Tibial nerve (tissue), 4 donors: ENCODE data around the gene B3GNT5. TPM values are rescaled to one million over a fixed set of nuclear protein-coding genes. Genes with fewer than 3 reads are reported as not detected.
"Not testable (repeated sequence)": the region's sequence is repeated elsewhere in the genome, so short reads cannot be mapped to it uniquely, and the experiment has no call there.

Experiments used
- DNase-seq, 2 donors: peaks; one replicate each; pipeline ENCODE4 v3.0.0-alpha.2; 2019; ENCODE audit warnings: low spot score in 2 of 2
- H3K27ac ChIP-seq, 4 donors: fragments of 200-600 bp; sonication (generic) in 3 of 4; one replicate each; pipeline ENCODE4 v1.5.1; 2017 to 2019; ENCODE audit warnings: mild to moderate bottlenecking in 1 of 4
- H3K27me3 ChIP-seq, 2 donors: fragments of 200-600 bp; sonication (generic) in 1 of 2; one replicate each; pipeline versions ENCODE4 v1.5.1 to v1.6.0; 2017 to 2019
- H3K36me3 ChIP-seq, 3 donors: fragments of 200-600 bp; sonication (generic); one replicate each; pipeline ENCODE4 v1.5.1; 2018 to 2019
- H3K4me1 ChIP-seq, 4 donors: fragments of 200-600 bp; sonication (generic) in 3 of 4; one replicate each; pipeline ENCODE4 v1.5.1; 2017 to 2019
- H3K4me3 ChIP-seq, 4 donors: fragments of 200-600 bp; sonication (generic) in 3 of 4; one replicate each; pipeline ENCODE4 v1.5.1; 2017 to 2019; ENCODE audit warnings: mild to moderate bottlenecking in 1 of 4, moderate library complexity in 1 of 4
- H3K9me3 ChIP-seq, 4 donors: fragments of 200-600 bp; sonication (generic) in 3 of 4; one replicate each; pipeline ENCODE4 v1.5.1; 2017 to 2019
- EP300 ChIP-seq, 2 donors: sonication (generic); formaldehyde crosslinking; IDR thresholded peaks; one replicate each; pipeline ENCODE4 v1.6.1; 2017; ENCODE audit warnings: antibody characterized with exemption in 2 of 2, mild to moderate bottlenecking in 1 of 2
- POLR2A ChIP-seq, 2 donors: fragments of 450-650 bp; IDR thresholded peaks; one replicate each; pipeline ENCODE4 v1.6.1; 2017; ENCODE audit warnings: antibody characterized with exemption in 2 of 2, mild to moderate bottlenecking in 2 of 2, moderate library complexity in 2 of 2
- WGBS, 2 donors: methylation state at CpG; one replicate each; pipeline ENCODE4 v1.1.5; 2018; 5-methylcytosine and 5-hydroxymethylcytosine counted together
- total RNA-seq, 4 donors: library from RNA; depleted of rRNA; stranded (reverse); fragments of >200 nt; gene quantifications; one replicate each; pipeline ENCODE4 v1.1.0, GENCODE V29; 2016
- TF ChIP-seq, protein P1 (sequence below), 5 experiments: fragments of 200-600 bp in 3 of 5; fragments of 450-650 bp in 2 of 5; sonication (generic) in 3 of 5; IDR thresholded peaks; one replicate each; pipeline ENCODE4 v1.5.1; 2016 to 2019; ENCODE audit warnings: antibody characterized with exemption in 5 of 5, mild to moderate bottlenecking in 3 of 5, moderate library complexity in 2 of 5

The B3GNT5 gene
- total RNA-seq, 4 donors from 2014 or later = 7.1 to 10.7 (median 9.2) TPM

DNA sequence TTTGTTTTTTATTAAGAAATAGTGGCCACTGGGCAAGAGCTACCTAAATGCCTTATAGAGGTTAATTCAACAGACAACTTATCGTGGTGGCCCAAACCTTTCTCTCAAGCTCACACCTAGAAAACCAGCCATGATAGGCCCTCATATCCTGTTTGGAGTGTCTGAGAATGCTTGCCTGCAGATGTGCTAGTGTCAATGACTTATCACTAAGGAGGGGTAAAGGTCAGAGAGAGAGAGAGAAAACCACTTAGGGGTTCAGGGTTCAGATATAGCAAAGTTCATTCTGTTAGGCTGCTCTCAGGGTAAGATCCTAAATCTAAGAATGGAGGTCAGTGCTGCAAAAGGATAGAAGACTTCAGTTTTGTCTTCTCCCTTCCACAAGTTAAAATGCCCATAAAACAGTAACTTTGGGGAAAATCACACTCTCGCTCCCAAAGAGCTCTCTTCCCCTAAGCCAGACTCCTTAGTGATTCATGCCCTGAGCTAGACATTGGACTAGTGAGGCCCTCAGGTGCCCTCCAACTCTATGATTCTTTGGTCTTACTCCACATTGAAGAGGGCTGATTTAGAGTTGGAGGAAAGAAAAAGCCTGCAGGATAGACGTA is 30.3 kb upstream of the B3GNT5 start:
- Histone ChIP-seq H3K9me3 (no peaks in the 10 kb centered on the region), H3K27ac (no peak overlapping the region), H3K27me3 (no peaks in the 10 kb centered on the region), H3K4me3 (no peak overlapping the region), H3K36me3 (no peaks in the 10 kb centered on the region), H3K4me1 (no peaks in the 10 kb centered on the region)
- WGBS, 2 donors = 91 to 95% methylated on average over 3 of the region's 3 CpGs
- TF ChIP-seq, protein P1, sequence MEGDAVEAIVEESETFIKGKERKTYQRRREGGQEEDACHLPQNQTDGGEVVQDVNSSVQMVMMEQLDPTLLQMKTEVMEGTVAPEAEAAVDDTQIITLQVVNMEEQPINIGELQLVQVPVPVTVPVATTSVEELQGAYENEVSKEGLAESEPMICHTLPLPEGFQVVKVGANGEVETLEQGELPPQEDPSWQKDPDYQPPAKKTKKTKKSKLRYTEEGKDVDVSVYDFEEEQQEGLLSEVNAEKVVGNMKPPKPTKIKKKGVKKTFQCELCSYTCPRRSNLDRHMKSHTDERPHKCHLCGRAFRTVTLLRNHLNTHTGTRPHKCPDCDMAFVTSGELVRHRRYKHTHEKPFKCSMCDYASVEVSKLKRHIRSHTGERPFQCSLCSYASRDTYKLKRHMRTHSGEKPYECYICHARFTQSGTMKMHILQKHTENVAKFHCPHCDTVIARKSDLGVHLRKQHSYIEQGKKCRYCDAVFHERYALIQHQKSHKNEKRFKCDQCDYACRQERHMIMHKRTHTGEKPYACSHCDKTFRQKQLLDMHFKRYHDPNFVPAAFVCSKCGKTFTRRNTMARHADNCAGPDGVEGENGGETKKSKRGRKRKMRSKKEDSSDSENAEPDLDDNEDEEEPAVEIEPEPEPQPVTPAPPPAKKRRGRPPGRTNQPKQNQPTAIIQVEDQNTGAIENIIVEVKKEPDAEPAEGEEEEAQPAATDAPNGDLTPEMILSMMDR (IDR thresholded peaks at IDR 0.05) = no peak
- TF ChIP-seq EP300 (IDR thresholded peaks at IDR 0.05) (no peak), POLR2A (IDR thresholded peaks at IDR 0.05) (no peak)
- DNase-seq = no peak

GRCh38 chr3:183224180-183224970 is 28.7 kb upstream of the B3GNT5 start:
- TF ChIP-seq POLR2A (IDR thresholded peaks at IDR 0.05) = no peak
- DNase-seq = no peak
- Histone ChIP-seq H3K36me3 (no peaks in the 10 kb centered on the region), H3K9me3 (no peaks in the 10 kb centered on the region), H3K27me3 (no peaks in the 10 kb centered on the region), H3K4me1 (no peaks in the 10 kb centered on the region), H3K4me3 (no peak overlapping the region), H3K27ac (no peak overlapping the region)
- WGBS, 2 donors = 72 to 74% methylated on average over 11 of the region's 11 CpGs

DNA sequence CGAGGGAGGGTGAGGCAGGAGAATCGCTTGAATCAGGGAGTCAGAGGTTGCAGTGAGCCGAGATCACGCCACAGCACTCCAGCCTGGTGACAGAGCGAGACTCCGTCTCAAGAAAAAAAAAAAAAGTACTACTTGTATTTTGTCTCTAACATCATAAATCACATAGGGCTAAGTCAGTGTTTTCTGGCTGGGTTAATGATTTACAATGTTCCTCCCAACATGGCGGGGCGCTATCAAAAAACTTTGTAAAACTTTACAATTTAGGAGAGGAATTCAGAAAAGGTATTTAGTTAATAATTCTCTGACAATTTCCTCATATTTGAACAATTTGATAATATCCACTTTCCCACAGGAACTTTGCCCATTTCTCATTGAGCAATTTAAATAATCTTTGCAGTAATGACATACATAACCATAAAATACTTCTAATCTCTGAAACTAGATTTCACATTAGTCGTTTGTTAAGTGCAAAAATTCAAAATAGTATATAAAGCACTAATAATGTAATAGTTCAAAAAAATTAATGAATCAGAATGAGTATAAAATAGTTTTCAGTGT is 26.6 kb upstream of the B3GNT5 start:
- H3K4me1 ChIP-seq = no peaks in the 10 kb centered on the region
- DNase-seq = no peak
- no peaks in the 10 kb centered on the region for H3K27me3 ChIP-seq
- no peak overlapping the region for H3K4me3 ChIP-seq
- TF ChIP-seq POLR2A (IDR thresholded peaks at IDR 0.05) (no peak), EP300 (IDR thresholded peaks at IDR 0.05) (no peak)
- TF ChIP-seq, protein P1 (IDR thresholded peaks at IDR 0.05) = no peak
- H3K9me3 ChIP-seq = no peaks in the 10 kb centered on the region
- H3K36me3 ChIP-seq = no peaks in the 10 kb centered on the region
- WGBS, 2 donors = 86 to 93% methylated on average over 9 of the region's 9 CpGs
- no peak overlapping the region for H3K27ac ChIP-seq

- TF ChIP-seq EP300 (IDR thresholded peaks at IDR 0.05) (no peak), POLR2A (IDR thresholded peaks at IDR 0.05) (no peak)
- TF ChIP-seq, protein P1 (IDR thresholded peaks at IDR 0.05) = no peak
- H3K4me1 ChIP-seq = no peaks in the 10 kb centered on the region
- no peaks in the 10 kb centered on the region for H3K9me3 ChIP-seq
- H3K27me3 ChIP-seq = no peaks in the 10 kb centered on the region
- H3K27ac ChIP-seq = no peak overlapping the region
- H3K4me3 ChIP-seq = no peak overlapping the region
- no peaks in the 10 kb centered on the region for H3K36me3 ChIP-seq
- DNase-seq = no peak
- 89 to 91% methylated on average over 4 of the region's 4 CpGs for WGBS, 2 donors
Measured at GRCh38 chr3:183227586-183227985, 25.5 kb upstream of the B3GNT5 start.

- TF ChIP-seq, protein P1 (IDR thresholded peaks at IDR 0.05) = no peak
- no peak for TF ChIP-seq EP300 (IDR thresholded peaks at IDR 0.05)
- TF ChIP-seq POLR2A (IDR thresholded peaks at IDR 0.05) = no peak
- H3K4me3 ChIP-seq = no peak overlapping the region
- H3K27me3 ChIP-seq = no peaks in the 10 kb centered on the region
- no peaks in the 10 kb centered on the region for H3K36me3 ChIP-seq
- H3K27ac ChIP-seq = no peak overlapping the region
- no peak for DNase-seq
- H3K4me1 ChIP-seq = peaks cover 0 to 6% (median 3%) of the 10 kb centered on the region in 4 donors
- 76 to 88% methylated on average over 1 of the region's 1 CpG for WGBS, 2 donors
- no peaks in the 10 kb centered on the region for H3K9me3 ChIP-seq
Measured at GRCh38 chr3:183229178-183229577, 23.9 kb upstream of the B3GNT5 start.

- DNase-seq, H3K4me3 ChIP-seq, H3K9me3 ChIP-seq, H3K27ac ChIP-seq, H3K27me3 ChIP-seq, H3K36me3 ChIP-seq, H3K4me1 ChIP-seq: not testable (repeated sequence)
- WGBS, 2 donors = 84 to 87% methylated on average over 8 of the region's 8 CpGs
Measured at GRCh38 chr3:183230251-183230650, 22.8 kb upstream of the B3GNT5 start.
